H1 (cell line): ENCODE data around the gene TSPAN9. TPM values are rescaled to one million over a fixed set of nuclear protein-coding genes. Genes with fewer than 3 reads are reported as not detected.

ENCODE experiments used
- BCL11A ChIP-seq, 2 experiments: IDR thresholded peaks; one replicate each; pipeline ENCODE4 v1.6.1; 2011; ENCODE audit warnings: low read depth in 2 of 2, low read length in 2 of 2, mild to moderate bottlenecking in 2 of 2
- CHD7 ChIP-seq: fragments of 300-600 bp; sonication (generic); IDR thresholded peaks from 2 replicates; pipeline ENCODE4 v1.7.1; 2012; ENCODE audit warnings: low read length, moderate library complexity, mild to moderate bottlenecking, inconsistent platforms; ENCODE audit not compliant: insufficient replicate concordance
- EP300 ChIP-seq, 2 experiments: IDR thresholded peaks; 1 replicate in 1 of 2; 2 replicates in 1 of 2; pipeline ENCODE4 v1.6.1; 2011 to 2012; ENCODE audit warnings: low read depth in 2 of 2, low read length in 2 of 2, mild to moderate bottlenecking in 2 of 2, borderline replicate concordance in 1 of 2, inconsistent platforms in 1 of 2, moderate library complexity in 1 of 2
- GTF2F1 ChIP-seq: IDR thresholded peaks from 2 replicates; pipeline ENCODE4 v1.6.1; 2012; ENCODE audit warnings: low read depth, low read length, improper control_type of control experiment, borderline replicate concordance
- JUN ChIP-seq: IDR thresholded peaks from 2 replicates; pipeline ENCODE4 v1.6.1; 2011; ENCODE audit warnings: low read depth, mild to moderate bottlenecking, improper control_type of control experiment, low read length
- NANOG ChIP-seq: IDR thresholded peaks from 2 replicates; pipeline ENCODE4 v1.6.1; 2011; ENCODE audit warnings: low read length, low read depth, mild to moderate bottlenecking, inconsistent platforms; ENCODE audit not compliant: insufficient read depth, poor library complexity, severe bottlenecking
- POU5F1 ChIP-seq: IDR thresholded peaks from 2 replicates; pipeline ENCODE4 v1.6.1; 2011; ENCODE audit warnings: low read depth, mild to moderate bottlenecking, low read length, moderate library complexity
- polyA plus RNA-seq, 7 experiments: library from polyadenylated mRNA; depleted of rRNA in 3 of 7; stranded (reverse) in 5 of 7; unstranded in 2 of 7; fragments of >200 nt in 5 of 7; fragments of 200-250 nt in 2 of 7; gene quantifications; 1 replicate in 5 of 7; 2 replicates in 1 of 7; 4 replicates in 1 of 7; pipeline versions ENCODE4 v1.2.1 to v1.2.3, GENCODE V29; 2011 to 2013; ENCODE audit warnings: missing spikeins in 2 of 7, mixed read lengths in 2 of 7
- total RNA-seq: library from RNA; stranded (reverse); fragmentation: NEBNext Ultra II Directional; extraction: Animal tissue kit (Norgen Biotek cat#: 25700); gene quantifications from 2 replicates; pipeline ENCODE4 v1.2.1, GENCODE V29; 2021

The TSPAN9 gene
- total and polyA plus RNA-seq, 2 of the 8 experiments (the other 6 are each of a cell fraction or from before 2014, with no cell fraction given) = 11.5 to 29.1 TPM

DNA sequence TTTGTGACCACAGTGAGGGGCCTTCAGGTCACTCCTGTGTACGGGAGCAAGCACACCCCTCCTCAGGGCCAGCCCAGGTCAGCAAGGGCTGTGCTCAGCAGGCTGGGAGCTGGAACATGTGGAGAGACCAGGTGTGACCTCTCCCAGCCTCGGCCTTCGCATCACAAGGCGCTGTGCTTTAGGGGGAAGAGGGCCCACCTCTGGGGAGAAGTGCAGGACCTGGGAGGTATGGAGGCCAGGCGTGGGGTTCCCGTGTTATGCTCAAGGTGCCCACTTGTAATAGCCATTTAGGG is 219.2 kb downstream of the TSPAN9 start (continued):
- TF ChIP-seq CHD7 (no peak), BCL11A (IDR thresholded peaks at IDR 0.05; ENCODE audit: low read depth in 2 of 2, low read length in 2 of 2) (no peak), GTF2F1 (no peak), NANOG (no peak), JUN (no peak), POU5F1 (no peak), EP300 (IDR thresholded peaks at IDR 0.05; ENCODE audit: borderline replicate concordance in 1 of 2, low read depth in 2 of 2, low read length in 2 of 2) (no peak)
